HepG2 (cell line): ENCODE results near the gene LDB2. TPM values are rescaled to one million over a fixed set of nuclear protein-coding genes. Genes with fewer than 3 reads are reported as not detected.

Experiments
- ATAC-seq: fragments of 200-7000 bp; cut with Tn5 transposase; 3 replicates; pipeline ENCODE4 v1.9.1; 2020; ENCODE audit warnings: mild to moderate bottlenecking, moderate library complexity
- BruUV-seq: library from RNA; stranded (reverse); fragments of 400-500 nt; replicated peaks from 2 replicates; lab custom pipeline; 2021; lab: Mats Ljungman, UMichigan
- CTCF ChIA-PET: fragments of 300-600 bp; formaldehyde crosslinking; extraction: SDS; loops from one replicate; lab custom pipeline; 2021; ENCODE audit warnings: low total read pairs, inconsistent platforms, low intra/inter-chr PET ratio; lab: Yijun Ruan, JAX
- POLR2A ChIA-PET: fragments of 350-600 bp; sonication (Branson Sonifier 250); formaldehyde crosslinking; loops from one replicate; lab custom pipeline; 2020; ENCODE audit warnings: antibody characterized with exemption, inconsistent platforms; lab: Yijun Ruan, JAX
- DNase-seq: peaks from one replicate; pipeline ENCODE4 v3.0.0-alpha.2; 2015; ENCODE audit warnings: low spot score
- FAIRE-seq: peaks from 3 replicates; lab custom pipeline; 2011; peaks lifted over from hg19 to GRCh38; lab: Jason Lieb, UNC
- H2AFZ ChIP-seq: one replicate; pipeline ENCODE4 v1.6.1; 2011; ENCODE audit warnings: low read length, inconsistent platforms
- H3K27ac ChIP-seq: fragments of 300-600 bp; 3 replicates; pipeline ENCODE4 v1.8.0; 2011; ENCODE audit warnings: mixed run types, mild to moderate bottlenecking, mixed read lengths, low read length, inconsistent platforms; ENCODE audit not compliant: insufficient read depth; ENCODE audit errors: extremely low read length
- H3K27me3 ChIP-seq, 2 experiments: fragments of 200-600 bp in 1 of 2; 2 replicates in 1 of 2; 3 replicates in 1 of 2; pipeline versions ENCODE4 v1.6.0 to v1.8.0; 2011; ENCODE audit warnings: low read length in 2 of 2, mild to moderate bottlenecking in 2 of 2, moderate library complexity in 2 of 2, inconsistent platforms in 1 of 2; ENCODE audit not compliant: insufficient read depth in 2 of 2, control insufficient read depth in 1 of 2
- H3K36me3 ChIP-seq, 2 experiments: fragments of 200-600 bp in 1 of 2; replicated peaks in 1 of 2; 2 replicates in 1 of 2; 3 replicates in 1 of 2; pipeline versions ENCODE4 v1.5.1 to v1.8.0; 2011; ENCODE audit warnings: low read length in 2 of 2, inconsistent platforms in 1 of 2; ENCODE audit not compliant: insufficient read depth in 2 of 2, control insufficient read depth in 1 of 2
- H3K4me1 ChIP-seq: 2 replicates; pipeline ENCODE4 v1.5.1; 2012; ENCODE audit warnings: low read length, inconsistent platforms; ENCODE audit not compliant: insufficient read depth
- H3K4me2 ChIP-seq: 2 replicates; pipeline ENCODE4 v1.6.0; 2011; ENCODE audit warnings: low read depth, low read length, inconsistent platforms
- H3K4me3 ChIP-seq, 3 experiments: fragments of 200-600 bp in 1 of 3; sonication (generic), shearing (Covaris generic) in 1 of 3; replicated peaks in 1 of 3; 2 replicates each; pipeline ENCODE4 v1.5.1; 2011 to 2016; ENCODE audit warnings: low read length in 3 of 3, inconsistent platforms in 2 of 3, low read depth in 2 of 3, mild to moderate bottlenecking in 2 of 3, control low read depth in 1 of 3, mixed read lengths in 1 of 3; ENCODE audit not compliant: insufficient read depth in 1 of 3
- H3K79me2 ChIP-seq: one replicate; pipeline ENCODE4 v1.6.1; 2011; ENCODE audit warnings: low read length, inconsistent platforms; ENCODE audit not compliant: insufficient read depth
- H3K9ac ChIP-seq: 2 replicates; pipeline ENCODE4 v1.6.0; 2011; ENCODE audit warnings: mild to moderate bottlenecking, low read depth, low read length, inconsistent platforms; ENCODE audit not compliant: insufficient read depth
- H3K9me3 ChIP-seq: 2 replicates; pipeline ENCODE4 v1.5.1; 2012; ENCODE audit warnings: mild to moderate bottlenecking, low read length
- H4K20me1 ChIP-seq: 2 replicates; pipeline ENCODE4 v1.6.0; 2011; ENCODE audit warnings: inconsistent platforms, mild to moderate bottlenecking, low read length, moderate library complexity; ENCODE audit not compliant: insufficient read depth
- CBX5 ChIP-seq: sonication (generic); formaldehyde crosslinking; IDR thresholded peaks from 2 replicates; pipeline ENCODE4 v1.4.0; 2020; ENCODE audit warnings: missing genetic modification reagents, borderline replicate concordance
- GTF3A ChIP-seq: sonication (generic); formaldehyde crosslinking; conservative IDR thresholded peaks from 2 replicates; pipeline ENCODE4 v1.4.0; 2020; ENCODE audit warnings: mild to moderate bottlenecking, missing genetic modification reagents
- KAT2B ChIP-seq: fragments of 150-350 bp; IDR thresholded peaks from 2 replicates; pipeline ENCODE4 v1.6.1; 2014; ENCODE audit warnings: low read depth, low read length, borderline replicate concordance
- NPAS2 ChIP-seq: sonication (generic); formaldehyde crosslinking; IDR thresholded peaks from 2 replicates; pipeline ENCODE4 v1.8.0; 2022; ENCODE audit warnings: mild to moderate bottlenecking, missing genetic modification reagents, borderline replicate concordance
- ZFP82 ChIP-seq: sonication (generic); formaldehyde crosslinking; IDR thresholded peaks from 2 replicates; pipeline ENCODE4 v1.5.1; 2020; ENCODE audit warnings: mild to moderate bottlenecking, missing genetic modification reagents, borderline replicate concordance
- ZSCAN21 ChIP-seq: sonication (generic); formaldehyde crosslinking; IDR thresholded peaks from 2 replicates; pipeline ENCODE4 v1.8.0; 2022; ENCODE audit warnings: mild to moderate bottlenecking, missing genetic modification reagents, moderate library complexity, borderline replicate concordance
- WGBS: methylation state at CpG from one replicate; pipeline ENCODE4 v1.1.6; 2017; ENCODE audit warnings: low lambda C conversion rate; 5-methylcytosine and 5-hydroxymethylcytosine counted together
- in situ Hi-C: cut with HindIII; loops from 2 replicates; pipeline ENCODE4 v1.10.0; 2017; ENCODE audit warnings: low pct_unique_long_range_greater_than_20kb; ENCODE audit not compliant: extremely low pct_ligation_motif_present
- intact Hi-C: fragments of 100-400 bp; cut with micrococcal nuclease; formaldehyde crosslinking; loops from one replicate; pipeline ENCODE4 v1.10.0; 2022; ENCODE audit not compliant: unreplicated experiment
- polyA plus RNA-seq, 8 experiments: library from polyadenylated mRNA; depleted of rRNA in 3 of 8; stranded (reverse) in 7 of 8; unstranded in 1 of 8; fragments of >200 nt; fragmentation: Illumina TruSeq in 4 of 8; extraction: Trizol in 4 of 8; gene quantifications; 2 replicates each; pipeline versions ENCODE4 v1.2.1 to v1.2.3, GENCODE V29; 2011 to 2016; ENCODE audit warnings: low read depth in 4 of 8, missing spikeins in 1 of 8, mixed read lengths in 1 of 8; ENCODE audit not compliant: insufficient read depth in 1 of 8
- total RNA-seq, 5 experiments: library from RNA; depleted of rRNA; stranded (reverse); fragments of >200 nt; fragmentation: Illumina TruSeq; extraction: Trizol; gene quantifications; 2 replicates each; pipeline ENCODE4 v1.2.3, GENCODE V29; 2016; ENCODE audit warnings: low read depth in 1 of 5
- TF ChIP-seq, protein P1 (sequence below): sonication (generic); formaldehyde crosslinking; IDR thresholded peaks from 2 replicates; pipeline ENCODE4 v1.4.0; 2020; ENCODE audit warnings: missing genetic modification reagents, mild to moderate bottlenecking, borderline replicate concordance

The LDB2 gene
- total and polyA plus RNA-seq, 2 of the 13 experiments (the other 11 are each of a cell fraction or from before 2014, with no cell fraction given): not detected

DNA sequence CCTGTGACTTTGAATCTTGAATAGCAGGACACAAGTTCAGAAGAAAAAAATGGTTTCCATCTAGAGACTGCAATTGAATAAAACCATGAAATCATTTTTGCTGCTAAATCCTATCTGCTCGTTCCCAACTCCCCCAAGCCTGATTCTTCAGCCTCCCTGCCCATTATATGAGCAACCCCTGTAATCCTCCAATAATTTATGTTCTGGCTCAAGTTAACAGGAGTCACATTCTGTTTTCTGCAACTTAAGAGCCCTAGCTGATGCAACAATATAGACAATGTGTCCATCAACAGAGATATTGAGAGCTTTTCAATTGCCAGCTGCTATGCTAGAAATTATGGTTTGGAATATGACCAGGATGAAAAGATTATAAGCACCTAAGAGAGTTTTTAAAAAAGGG, 84.1 kb downstream of the LDB2 start:
- in situ Hi-C loops: no loop called here
- H3K9ac ChIP-seq: no peak overlapping the region

More for the DNA sequence above, 84.1 kb downstream of the LDB2 start:
- BruUV-seq: no TSS peak
- peaks cover 6% of the 10 kb centered on the region; the same call in 1 of the 2 replicates for H3K4me1 ChIP-seq
- DNase-seq (no peak), FAIRE-seq (no peak), ATAC-seq (no peak)
- H3K36me3 ChIP-seq: no peaks in the 10 kb centered on the region
- ChIA-PET POLR2A (no interaction called here), CTCF (no interaction called here)
- no peak overlapping the region for H3K27ac ChIP-seq
- WGBS: 53% methylated on average over 1 of the region's 1 CpG
- H3K79me2 ChIP-seq: no peaks in the 10 kb centered on the region
- no peak overlapping the region for H3K4me3 ChIP-seq
- H3K27me3 ChIP-seq: 0 out of 5 replicates have a peak, but pooled peaks cover 0 to 3% of the 10 kb centered on the region in 2 experiments
- intact Hi-C loops: no loop called here
- H3K4me2 ChIP-seq: no peak overlapping the region
- no peak overlapping the region for H2AFZ ChIP-seq
- no peaks in the 10 kb centered on the region for H3K9me3 ChIP-seq
- TF ChIP-seq GTF3A (no peak), KAT2B (no peak), NPAS2 (CRISPR knock-in tag) (no peak), CBX5 (CRISPR knock-in tag) (no peak), ZFP82 (CRISPR knock-in tag) (no peak), ZSCAN21 (CRISPR knock-in tag) (no peak)
- TF ChIP-seq, protein P1, sequence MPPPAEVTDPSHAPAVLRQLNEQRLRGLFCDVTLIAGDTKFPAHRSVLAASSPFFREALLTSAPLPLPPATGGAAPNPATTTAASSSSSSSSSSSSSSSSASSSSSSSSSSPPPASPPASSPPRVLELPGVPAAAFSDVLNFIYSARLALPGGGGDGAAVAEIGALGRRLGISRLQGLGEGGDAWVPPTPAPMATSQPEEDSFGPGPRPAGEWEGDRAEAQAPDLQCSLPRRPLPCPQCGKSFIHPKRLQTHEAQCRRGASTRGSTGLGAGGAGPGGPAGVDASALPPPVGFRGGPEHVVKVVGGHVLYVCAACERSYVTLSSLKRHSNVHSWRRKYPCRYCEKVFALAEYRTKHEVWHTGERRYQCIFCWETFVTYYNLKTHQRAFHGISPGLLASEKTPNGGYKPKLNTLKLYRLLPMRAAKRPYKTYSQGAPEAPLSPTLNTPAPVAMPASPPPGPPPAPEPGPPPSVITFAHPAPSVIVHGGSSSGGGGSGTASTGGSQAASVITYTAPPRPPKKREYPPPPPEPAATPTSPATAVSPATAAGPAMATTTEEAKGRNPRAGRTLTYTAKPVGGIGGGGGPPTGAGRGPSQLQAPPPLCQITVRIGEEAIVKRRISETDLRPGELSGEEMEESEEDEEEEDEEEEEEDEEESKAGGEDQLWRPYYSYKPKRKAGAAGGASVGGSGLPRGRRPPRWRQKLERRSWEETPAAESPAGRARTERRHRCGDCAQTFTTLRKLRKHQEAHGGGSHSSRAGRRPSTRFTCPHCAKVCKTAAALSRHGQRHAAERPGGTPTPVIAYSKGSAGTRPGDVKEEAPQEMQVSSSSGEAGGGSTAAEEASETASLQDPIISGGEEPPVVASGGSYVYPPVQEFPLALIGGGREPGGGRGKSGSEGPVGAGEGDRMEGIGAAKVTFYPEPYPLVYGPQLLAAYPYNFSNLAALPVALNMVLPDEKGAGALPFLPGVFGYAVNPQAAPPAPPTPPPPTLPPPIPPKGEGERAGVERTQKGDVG (CRISPR knock-in tag): no peak
- H4K20me1 ChIP-seq: no peaks in the 10 kb centered on the region
